Fibroblast of pulmonary artery (primary cell): ENCODE results near the gene TMEM179B.
A peak's percentile ranks its signal among the peaks of the same experiment; 100 is the strongest.

ENCODE experiments used
- DNase-seq: peaks from one replicate; pipeline ENCODE4 v3.0.0-alpha.2; 2010; ENCODE audit warnings: low read depth
- H3K4me3 ChIP-seq: replicated peaks from 2 replicates; pipeline ENCODE4 v1.5.1; 2011; ENCODE audit warnings: low read depth, mild to moderate bottlenecking, control low read depth, low read length, moderate library complexity
- CTCF ChIP-seq: IDR thresholded peaks from 2 replicates; pipeline ENCODE4 v1.5.1; 2011; ENCODE audit warnings: mild to moderate bottlenecking, control low read depth, low read length, inconsistent platforms; ENCODE audit errors: missing control alignments

TMEM179B gene

GRCh38 chr11:62777389-62777788 is 9.8 kb upstream of the TMEM179B start:
- DNase-seq: no peak
- no peak overlapping the region for H3K4me3 ChIP-seq
- no peak for TF ChIP-seq CTCF

GRCh38 chr11:62778441-62778840 is 8.8 kb upstream of the TMEM179B start:
- TF ChIP-seq CTCF: no peak
- H3K4me3 ChIP-seq: no peak overlapping the region
- no peak for DNase-seq

- no peak for TF ChIP-seq CTCF
- DNase-seq: no peak
- H3K4me3 ChIP-seq: no peak overlapping the region
These were observed 4.4 kb upstream of the TMEM179B start for GRCh38 chr11:62782753-62783152.

GRCh38 chr11:62786318-62787004 is 741 bp upstream of the TMEM179B start:
- DNase-seq: peak; percentile 78
- H3K4me3 ChIP-seq: peak overlapping the region; percentile 89
- peak; percentile 92 for TF ChIP-seq CTCF

- TF ChIP-seq CTCF: no peak
- H3K4me3 ChIP-seq: no peak overlapping the region
- no peak for DNase-seq
These were observed 1.8 kb downstream of the TMEM179B start for GRCh38 chr11:62788991-62789390.

- no peak for DNase-seq
- no peak overlapping the region for H3K4me3 ChIP-seq
- no peak for TF ChIP-seq CTCF
These were observed 2.4 kb downstream of the TMEM179B start for GRCh38 chr11:62789576-62789975.

- TF ChIP-seq CTCF: no peak
- peak within 1 kb of the TSS; percentile 88 for H3K4me3 ChIP-seq
- peak; percentile 73 for DNase-seq
These were observed 4.4 kb downstream of the TMEM179B start, which contains the start of gene TMEM223 for GRCh38 chr11:62791501-62792201. TMEM223 (minus strand) TSS chr11:62792006; CDS start chr11:62791994, 12 bp downstream.
